GM21515 (cell line): ENCODE data around the gene MAP4K3.
A peak's percentile ranks its signal among the peaks of the same experiment; 100 is the strongest.
"Not testable (repeated sequence)": the region's sequence is repeated elsewhere in the genome, so short reads cannot be mapped to it uniquely, and the experiment has no call there.

Experiments
- ATAC-seq: cut with Tn5 transposase; IDR thresholded peaks from one replicate; pipeline ENCODE4 v1.9.1; 2021; ENCODE audit not compliant: unreplicated experiment

Gene MAP4K3

GRCh38 chr2:39244963-39245625 lies 192.0 kb downstream of the MAP4K3 start:
- ATAC-seq, result not testable (repeated sequence)

DNA sequence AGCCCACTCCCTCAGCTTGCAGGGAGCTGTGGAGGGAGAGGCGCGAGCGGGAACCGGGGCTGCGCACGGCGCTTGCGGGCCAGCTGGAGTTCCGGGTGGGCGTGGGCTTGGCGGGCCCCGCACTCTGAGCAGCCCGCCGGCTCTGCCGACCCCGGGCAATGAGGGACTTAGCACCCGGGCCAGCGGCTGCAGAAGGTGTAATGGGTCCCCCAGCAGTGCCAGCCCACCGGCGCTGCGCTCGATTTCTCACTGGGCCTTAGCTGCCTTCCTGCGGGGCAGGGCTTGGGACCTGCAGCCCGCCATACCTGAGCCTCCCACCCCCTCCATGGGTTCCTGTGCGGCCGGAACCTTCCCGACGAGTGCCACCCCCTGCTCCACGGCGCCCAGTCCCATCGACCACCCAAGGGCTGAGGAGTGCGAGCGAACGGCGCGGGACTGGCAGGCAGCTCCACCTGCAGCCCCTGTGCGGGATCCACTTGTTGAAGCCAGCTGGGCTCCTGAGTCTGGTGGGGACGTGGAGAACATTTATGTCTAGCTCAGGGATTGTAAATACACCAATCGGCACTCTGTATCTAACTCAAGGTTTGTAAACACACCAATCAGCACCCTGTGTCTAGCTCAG lies 192.7 kb downstream of the MAP4K3 start:
- ATAC-seq, result not testable (repeated sequence)

DNA sequence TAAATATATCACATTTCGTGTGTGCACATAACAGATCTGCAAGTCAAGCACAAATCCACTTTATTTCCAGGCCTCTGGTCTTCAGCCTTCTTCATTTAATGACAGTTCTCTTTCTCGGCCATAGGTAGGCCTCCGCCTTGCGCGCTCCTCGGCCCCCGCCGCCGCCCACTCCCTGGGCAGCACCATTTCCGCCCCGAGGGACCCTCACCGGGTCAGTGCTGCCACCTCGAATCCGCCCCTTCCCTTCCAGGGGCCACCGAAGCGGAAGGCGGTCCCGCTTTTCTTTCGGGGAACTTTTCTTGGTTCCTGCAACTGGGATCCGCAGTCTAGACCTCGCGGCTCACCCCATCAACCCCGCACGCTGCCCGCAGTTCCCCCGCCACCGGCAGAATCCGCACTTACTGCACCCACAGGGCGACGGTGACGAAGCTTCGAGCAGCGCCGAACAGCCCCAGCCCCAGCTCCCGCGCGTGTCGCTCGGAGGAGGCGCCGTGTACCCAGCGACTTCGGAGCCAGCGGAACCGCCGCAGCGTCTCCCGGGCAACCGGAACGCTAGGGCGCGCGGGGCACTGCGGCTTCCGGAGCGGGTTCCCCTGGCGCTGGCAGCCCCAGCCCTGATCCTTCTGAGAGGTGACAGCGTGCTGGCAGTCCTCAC lies 193.5 kb downstream of the MAP4K3 start, which contains the start of gene CDKL4:
Gene CDKL4, minus strand, starts transcription at position 502 of the 655 bp plus-strand sequence.
- no peak for ATAC-seq

DNA sequence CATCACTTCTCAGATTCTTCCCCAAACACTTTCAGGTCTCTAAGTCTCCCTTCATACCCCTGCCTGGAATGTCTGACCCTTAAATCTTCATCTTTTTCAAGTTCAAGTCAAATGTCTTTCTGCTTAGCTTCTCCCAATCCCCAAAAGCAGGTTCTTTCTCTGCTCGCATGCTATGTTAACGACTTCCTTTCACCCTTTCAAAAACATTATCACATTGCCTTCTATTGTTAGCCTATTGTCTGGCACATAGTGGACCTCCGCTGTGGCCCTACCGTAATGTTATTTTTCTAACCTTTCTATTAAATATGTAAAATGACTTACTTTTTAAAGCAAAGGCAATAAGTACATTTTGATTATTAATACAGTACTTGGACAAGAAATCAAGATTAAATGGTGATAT lies 195.5 kb downstream of the MAP4K3 start:
- no peak for ATAC-seq

- no peak for ATAC-seq
These were observed 196.3 kb downstream of the MAP4K3 start for GRCh38 chr2:39240758-39241157.

DNA sequence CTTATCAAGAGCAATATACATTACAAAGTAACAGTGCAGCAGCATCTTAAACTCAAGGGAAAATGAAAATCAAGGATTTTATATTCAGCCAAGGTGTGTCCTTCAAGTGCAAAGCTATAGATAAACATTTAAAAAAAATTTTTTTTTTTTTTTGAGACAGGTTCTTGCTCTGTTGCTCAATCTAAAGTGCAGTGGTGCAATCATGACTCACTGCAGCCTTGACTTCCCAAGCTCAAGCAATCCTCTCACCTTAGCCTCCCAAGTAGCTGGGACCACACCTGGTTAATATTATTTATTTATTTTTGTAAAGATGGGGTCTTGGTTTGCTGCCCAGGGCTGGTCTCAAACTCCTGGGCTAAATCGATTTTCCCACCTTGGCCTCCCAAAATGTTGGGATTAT lies 202.3 kb downstream of the MAP4K3 start:
- no peak for ATAC-seq

DNA sequence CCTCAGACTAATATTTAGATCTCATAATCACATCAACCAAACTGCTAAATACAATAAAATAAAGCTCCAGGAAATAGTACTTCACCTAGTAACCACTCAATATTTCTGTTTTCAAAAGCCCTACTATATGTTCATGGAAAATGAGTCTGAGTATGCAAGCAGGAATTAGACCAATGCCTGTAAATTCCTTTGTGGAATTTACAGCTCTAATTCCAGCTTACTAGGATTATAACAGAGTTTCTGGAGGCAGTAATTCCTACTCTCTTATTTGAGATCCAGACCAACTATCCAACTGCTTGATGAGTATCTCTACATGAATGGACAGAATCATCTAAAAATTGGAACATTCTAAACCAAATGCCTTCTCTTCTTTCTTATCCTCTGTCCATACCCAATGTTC lies 204.9 kb downstream of the MAP4K3 start:
- no peak for ATAC-seq

GRCh38 chr2:39228413-39229209 lies 208.5 kb downstream of the MAP4K3 start:
- peak; percentile 31 for ATAC-seq

DNA sequence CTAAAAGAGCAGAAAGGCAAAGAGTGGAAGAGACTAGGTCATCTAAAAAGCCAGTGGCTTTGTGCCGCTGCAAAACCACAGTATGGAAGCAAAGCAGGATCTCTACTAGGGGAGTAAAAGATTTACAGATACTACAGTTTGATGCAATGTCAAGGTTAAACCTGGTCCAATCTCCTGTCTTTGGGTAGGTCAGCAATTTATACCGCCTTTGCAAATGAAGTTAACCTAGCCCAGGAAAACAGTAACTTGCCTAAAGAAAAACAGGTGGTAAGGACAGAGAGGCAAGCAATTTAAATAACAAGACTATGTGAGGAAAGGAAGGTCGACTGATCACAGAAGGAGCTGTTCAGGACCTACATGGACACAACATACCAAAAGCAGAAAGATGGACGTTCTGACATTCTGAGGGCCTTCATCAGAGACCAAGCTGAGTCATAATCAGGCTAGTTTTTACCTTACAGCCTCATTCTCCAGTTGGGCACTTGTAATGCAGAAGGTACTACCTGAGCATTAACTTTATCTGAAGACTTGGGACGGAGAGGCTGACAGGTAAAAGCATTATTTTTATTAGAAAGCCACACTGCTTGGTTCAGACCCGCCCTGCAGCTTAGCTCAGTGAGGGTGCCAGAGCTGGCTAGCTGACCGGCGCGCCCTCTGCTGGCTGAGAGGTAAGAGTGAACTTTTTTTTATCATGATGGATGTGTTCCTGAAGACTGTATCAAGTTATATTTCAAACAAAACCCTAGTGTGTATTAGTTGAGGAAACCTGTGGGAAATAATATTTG lies 209.3 kb downstream of the MAP4K3 start:
- peak; percentile 84 for ATAC-seq

GRCh38 chr2:39225567-39225966 lies 211.5 kb downstream of the MAP4K3 start:
- ATAC-seq, result no peak

GRCh38 chr2:39223909-39224308 lies 213.2 kb downstream of the MAP4K3 start:
- no peak for ATAC-seq

DNA sequence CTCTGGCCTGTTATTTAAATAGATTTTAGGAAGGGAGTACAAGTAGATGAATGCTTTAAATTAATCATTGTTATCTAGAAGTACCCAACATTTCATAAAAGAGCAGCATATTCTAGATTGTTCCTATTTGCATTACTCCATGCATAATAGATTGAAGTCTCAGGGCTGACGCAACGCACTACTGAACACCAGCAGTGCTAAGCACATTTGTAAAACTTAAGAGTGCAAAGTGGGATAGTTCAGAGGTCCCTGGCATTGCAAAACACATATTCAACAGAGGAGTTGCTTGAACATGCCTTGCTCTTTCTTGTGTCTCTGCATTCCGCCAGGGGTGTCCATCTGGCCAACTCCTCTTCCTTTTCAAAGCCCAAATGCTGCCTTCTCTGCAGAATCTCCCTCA lies 215.6 kb downstream of the MAP4K3 start:
- ATAC-seq, result no peak

DNA sequence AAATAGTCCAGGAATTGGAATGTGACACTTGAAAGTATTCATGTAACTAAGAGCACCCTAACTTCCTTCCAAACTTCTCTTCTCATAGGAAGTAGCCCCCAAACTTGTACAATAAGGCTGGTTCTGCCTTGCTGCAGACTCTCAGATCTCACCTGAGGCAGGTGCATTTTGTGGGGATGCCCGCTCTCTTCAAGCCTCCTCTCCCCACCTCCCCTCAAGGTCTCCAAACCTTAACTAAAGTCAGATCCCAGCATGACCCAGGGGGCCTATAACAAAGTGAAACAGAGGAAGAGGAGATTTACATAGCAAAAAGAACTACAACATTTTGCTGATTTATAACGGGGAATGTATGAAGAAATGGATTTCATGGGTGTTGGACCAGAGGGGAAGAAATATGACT lies 216.9 kb downstream of the MAP4K3 start:
- ATAC-seq, result no peak

GRCh38 chr2:39218391-39218790 lies 218.7 kb downstream of the MAP4K3 start:
- no peak for ATAC-seq

DNA sequence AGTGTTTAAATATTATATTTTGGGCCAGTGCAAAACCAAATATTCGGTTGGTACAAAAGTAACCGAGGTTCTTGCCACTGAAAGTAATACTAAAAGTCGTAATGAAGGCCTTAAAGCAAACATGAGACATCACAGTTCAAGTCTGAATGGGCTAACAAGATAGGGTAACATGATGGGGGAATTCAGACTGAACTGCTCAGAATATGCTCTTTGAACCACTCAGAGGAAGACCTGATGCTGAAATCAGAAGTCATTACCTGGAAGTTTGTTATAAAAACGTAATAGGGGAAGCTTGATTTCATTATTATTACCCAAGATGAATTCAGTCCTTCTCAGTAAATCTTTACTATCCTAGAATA lies 219.9 kb downstream of the MAP4K3 start:
- ATAC-seq, result no peak

GRCh38 chr2:39216346-39217191 lies 220.5 kb downstream of the MAP4K3 start:
- ATAC-seq, result no peak

DNA sequence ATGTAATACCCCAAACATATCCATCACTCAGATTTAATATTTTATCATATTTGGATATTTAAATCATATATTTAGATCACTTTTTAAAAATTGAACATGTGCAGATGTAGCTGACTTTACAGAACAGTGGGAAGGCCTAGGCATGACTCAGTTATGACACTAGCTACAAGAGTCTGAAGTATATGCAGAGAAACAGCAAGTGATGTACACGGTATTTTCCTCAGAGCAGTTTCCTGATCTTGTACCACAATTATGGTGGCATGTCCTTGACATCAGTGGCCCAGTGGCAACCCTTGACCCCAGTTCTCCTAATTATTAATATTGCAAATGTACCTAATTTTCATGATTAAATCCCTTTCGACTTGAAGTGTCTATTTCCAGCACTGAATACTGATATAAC lies 221.5 kb downstream of the MAP4K3 start:
- ATAC-seq, result no peak

DNA sequence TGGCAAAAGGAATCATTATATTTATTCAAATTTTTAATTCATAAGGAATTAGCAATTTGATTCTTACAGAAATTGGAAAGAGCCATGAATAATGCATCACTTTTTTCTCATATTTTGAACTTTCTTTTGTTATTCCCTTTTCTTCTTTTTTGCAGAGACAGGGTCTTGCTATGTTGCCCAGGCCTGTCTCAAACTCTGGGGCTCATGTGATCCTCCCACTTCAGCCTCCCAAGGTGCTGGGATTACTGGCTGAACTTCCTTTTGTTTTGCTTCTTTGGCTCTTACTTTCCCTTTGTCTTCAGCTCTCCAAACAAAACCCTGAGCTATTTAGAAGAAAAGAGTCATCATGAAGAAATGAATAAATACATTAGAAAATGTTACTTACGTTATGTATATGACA lies 224.1 kb downstream of the MAP4K3 start:
- ATAC-seq, result no peak

DNA sequence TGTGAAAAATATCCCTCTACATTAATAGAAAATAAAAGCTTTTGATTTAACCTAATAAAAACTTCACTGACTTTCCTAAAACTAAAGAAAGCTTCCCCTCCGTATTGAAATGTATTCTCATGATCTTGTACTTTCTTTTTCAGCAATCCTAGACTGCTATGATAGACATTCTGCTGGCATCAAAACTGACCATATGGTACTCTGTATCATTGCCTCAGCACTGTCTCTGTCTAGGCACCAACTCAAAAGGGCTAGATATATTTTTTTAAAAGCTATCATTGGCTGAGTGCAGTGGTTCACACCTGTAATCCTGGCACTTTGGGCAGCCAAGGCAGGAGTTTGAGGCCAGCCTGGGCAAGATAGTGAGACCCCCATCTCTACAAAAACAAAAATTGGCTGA lies 226.2 kb downstream of the MAP4K3 start:
- ATAC-seq, result no peak

- no peak for ATAC-seq
These were observed 233.7 kb downstream of the MAP4K3 start for GRCh38 chr2:39203382-39203781.
